ENCODE results near the gene PAGE2.
"Not testable (repeated sequence)": the region's sequence is repeated elsewhere in the genome, so short reads cannot be mapped to it uniquely, and the experiment has no call there.

Gene PAGE2

DNA sequence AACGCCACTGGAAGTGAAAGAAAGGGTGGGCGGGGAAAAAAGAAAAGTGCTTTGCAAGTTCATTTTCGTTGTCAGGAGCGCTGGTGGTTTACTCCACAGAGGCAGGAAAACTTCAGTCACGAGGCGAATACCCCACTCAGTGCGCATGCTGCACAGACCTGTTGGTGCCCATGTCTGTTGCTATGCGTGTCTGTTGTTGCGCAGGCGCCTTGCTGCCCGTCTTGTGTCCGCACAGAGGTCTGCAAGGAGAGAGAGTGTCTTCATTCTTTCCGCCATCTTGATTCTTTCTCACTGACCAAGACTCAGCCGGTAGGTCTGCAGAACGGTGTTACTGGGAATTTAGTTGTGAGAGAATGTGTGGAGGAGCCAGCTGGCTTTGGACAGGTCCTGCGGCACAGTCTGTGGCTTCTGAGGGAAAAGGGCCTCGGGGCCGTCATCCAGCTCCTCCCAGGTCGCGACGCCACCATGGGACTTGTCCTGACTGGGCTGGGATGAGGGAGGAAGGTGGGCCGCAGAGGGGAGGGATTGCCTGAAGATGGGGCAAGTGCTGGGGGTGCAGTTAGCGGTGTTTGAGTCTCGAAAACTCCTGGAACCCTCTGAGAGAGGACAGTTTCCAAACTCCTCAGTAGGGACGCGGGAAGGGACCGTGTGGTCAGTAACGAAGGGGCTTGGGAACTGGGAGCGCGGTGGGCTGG lies at the start of gene PAGE2:
PAGE2 (plus strand) TSS at position 224 of the 695 bp plus-strand sequence. CDS start 1,003 bp downstream, outside the sequence.
- DNase-seq (ENCODE audit: low read depth in 2 of 2) = no peak

- no peak for DNase-seq (ENCODE audit: low read depth in 2 of 2)
These were observed 49.3 kb upstream of the PAGE2 start for GRCh38 chrX:55039471-55039870.

DNA sequence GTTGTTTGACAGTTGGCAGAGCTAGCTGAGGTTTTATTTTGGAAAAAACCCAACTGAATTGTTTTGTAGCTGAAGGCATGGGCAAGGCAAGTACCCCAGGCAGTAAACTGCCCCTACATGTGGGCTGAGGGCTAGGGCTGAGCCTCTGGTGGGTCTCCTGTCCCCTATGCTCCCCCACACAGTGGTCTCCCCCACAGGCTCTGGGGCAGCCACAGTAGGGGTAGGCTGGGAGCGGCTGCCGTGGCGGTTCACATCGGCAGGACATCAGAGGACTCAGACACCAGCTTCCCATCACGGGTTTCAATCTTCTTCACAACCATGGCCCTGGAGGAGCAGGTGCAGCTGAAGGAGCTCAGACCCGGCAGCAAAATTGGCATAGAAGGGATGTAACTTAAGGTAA lies 47.3 kb upstream of the PAGE2 start:
- no peak for DNase-seq (ENCODE audit: low read depth in 2 of 2)

DNA sequence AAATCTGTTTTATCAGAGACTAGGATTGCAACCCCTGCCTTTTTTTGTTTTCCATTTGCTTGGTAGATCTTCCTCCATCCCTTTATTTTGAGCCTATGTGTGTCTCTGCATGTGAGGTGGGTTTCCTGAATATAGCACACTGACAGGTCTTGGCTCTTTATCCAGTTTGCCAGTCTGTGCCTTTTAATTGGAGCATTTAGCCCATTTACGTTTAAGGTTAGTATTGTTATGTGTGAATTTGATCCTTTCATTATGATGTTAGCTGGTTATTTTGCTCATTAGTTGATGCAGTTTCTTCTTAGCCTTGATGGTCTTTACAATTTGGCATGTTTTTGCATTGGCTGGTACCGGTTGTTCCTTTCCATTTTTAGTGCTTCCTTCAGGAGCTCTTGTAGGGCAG lies 38.2 kb upstream of the PAGE2 start:
- not testable (repeated sequence) for DNase-seq (ENCODE audit: low read depth in 2 of 2)

- no peak for DNase-seq (ENCODE audit: low read depth in 2 of 2)
These were observed 31.8 kb upstream of the PAGE2 start for GRCh38 chrX:55056820-55057674.

DNA sequence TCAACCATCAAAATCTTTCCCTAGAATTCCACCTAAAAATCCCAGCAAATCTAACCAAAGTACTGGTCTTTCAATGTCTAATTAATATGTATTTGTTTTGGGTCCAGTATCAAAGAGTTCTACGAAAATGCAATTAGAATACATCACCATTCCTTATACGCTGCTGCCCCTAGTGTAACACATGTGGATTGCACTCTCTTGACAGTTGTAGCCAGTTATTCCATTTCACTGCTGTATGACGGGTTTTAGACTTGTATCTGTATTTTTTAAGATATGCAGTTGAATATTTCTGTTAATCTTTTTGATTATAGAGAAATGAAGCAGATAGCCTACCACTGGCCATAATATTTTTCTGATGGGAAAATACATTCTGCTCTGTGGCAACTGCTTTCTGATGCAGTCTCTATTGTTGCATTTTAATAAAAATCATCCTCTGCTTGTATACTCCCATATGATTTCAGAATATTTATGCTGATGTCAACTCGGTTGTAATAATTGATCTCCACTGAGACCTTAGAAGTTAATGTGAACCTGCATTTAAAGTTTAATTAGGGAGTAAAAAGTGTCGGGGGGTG lies 31.1 kb upstream of the PAGE2 start:
- peak in 1 of 2 donors; percentile 12 for DNase-seq (ENCODE audit: low read depth in 2 of 2)

DNA sequence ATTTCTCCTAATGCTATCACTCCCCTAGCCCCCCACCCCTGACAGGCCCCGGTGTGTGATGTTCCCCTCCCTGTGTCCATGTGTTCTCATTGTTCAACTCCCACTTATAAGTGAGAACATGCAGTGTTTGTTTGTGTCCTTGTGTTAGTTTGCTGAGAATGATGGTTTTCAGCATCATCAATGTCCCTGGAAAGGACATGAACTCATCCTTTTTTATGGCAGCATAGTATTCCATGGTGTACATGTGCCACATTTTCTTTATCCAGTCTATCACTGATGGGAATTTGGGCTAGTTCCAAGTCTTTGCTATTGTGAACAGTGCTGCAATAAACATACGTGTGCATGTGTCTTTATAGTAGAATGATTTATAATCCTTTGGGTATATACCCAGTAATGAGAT lies 21.6 kb upstream of the PAGE2 start:
- not testable (repeated sequence) for DNase-seq (ENCODE audit: low read depth in 2 of 2)

DNA sequence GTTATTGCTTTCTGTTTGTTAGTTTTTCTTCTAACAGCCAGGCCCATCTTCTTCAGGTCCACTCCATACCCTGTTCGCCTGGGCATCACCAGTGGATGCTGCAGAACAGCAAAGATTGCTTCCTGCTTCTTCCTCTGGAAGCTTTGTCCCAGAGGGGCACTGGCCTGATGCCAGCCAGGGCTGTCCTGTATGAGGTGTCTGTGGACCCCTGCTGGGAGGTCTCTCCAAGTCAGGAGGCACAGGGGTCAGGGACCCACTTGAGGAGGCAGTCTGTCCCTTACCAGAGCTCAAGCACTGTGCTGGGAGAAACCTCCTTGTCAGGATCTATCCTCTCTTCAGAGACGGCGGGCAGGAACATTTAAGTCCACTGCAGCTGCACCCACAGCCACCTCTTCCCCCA lies 16.5 kb upstream of the PAGE2 start:
- DNase-seq (ENCODE audit: low read depth in 2 of 2) = no peak

- DNase-seq (ENCODE audit: low read depth in 2 of 2) = no peak
These were observed 13.9 kb upstream of the PAGE2 start, which contains the start of gene PAGE2B for GRCh38 chrX:55074851-55075467. Gene PAGE2B (plus strand): TSS chrX:55075030. CDS start chrX:55076042, 1,012 bp downstream.

- no peak for DNase-seq (ENCODE audit: low read depth in 2 of 2)
These were observed 9.9 kb downstream of the PAGE2 start for GRCh38 chrX:55098691-55099090.

GRCh38 chrX:55099162-55099561 lies 10.3 kb downstream of the PAGE2 start:
- DNase-seq (ENCODE audit: low read depth in 2 of 2) = no peak

DNA sequence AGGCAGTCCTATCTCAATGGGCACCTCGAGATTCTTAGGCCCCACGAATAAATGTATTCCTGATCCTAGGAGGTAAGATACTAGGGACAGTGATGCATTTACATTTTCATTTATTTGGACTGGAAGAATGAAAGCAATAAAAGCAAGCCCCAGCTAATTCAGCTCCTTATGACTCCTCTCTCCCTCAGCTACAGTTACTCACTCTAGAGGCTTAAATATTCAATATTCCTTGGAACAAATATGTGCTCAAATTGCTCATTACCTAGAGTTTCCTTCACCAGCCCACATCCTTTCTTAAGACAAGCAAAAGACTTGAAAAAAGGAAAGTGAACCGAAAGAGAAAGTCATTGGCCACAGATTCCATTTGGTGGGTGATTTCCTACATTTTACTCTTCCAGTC lies 13.9 kb downstream of the PAGE2 start:
- DNase-seq (ENCODE audit: low read depth in 2 of 2) = no peak

- DNase-seq (ENCODE audit: low read depth in 2 of 2) = no peak
These were observed 18.4 kb downstream of the PAGE2 start for GRCh38 chrX:55107262-55107661.

DNA sequence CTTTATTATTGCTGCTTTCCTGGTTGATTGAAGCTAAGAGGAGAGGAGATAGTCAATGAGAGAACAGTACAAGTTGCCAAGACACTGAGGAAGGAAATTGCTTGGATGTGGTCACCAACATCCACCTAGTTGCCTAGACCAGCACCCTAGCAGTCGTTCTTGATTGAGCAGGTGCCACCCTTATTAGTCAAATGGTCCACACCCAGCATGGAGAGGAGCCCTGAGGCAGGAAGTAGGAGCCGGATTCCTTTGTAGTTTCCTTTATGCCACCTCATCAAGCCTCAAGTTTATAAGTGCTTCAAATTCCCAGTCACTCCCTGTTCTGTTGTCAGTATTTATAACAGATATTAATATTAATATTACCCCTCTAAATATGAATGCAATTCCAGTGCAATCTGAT lies 19.1 kb downstream of the PAGE2 start:
- no peak for DNase-seq (ENCODE audit: low read depth in 2 of 2)

DNA sequence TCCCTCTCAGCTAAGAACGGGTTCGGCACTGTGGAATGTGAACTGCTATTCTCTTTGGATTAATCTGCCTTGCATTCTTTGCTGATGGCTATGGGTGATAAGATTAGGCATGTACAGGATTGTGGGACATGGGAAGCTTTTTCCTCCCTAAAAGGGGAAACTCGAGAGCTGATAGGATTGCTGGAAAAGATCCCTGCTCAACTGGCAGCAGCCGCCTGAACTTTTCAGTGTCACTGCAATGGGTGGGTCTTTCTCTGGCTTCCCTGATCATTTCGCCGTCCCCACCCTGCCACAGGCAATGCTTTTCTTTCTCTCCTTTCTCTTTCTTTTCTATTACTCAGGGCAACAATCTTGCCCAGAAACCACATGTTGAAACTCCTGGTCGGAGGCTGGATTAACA lies 20.5 kb downstream of the PAGE2 start:
- DNase-seq (ENCODE audit: low read depth in 2 of 2) = no peak

GRCh38 chrX:55111578-55112254 lies 22.9 kb downstream of the PAGE2 start:
- no peak for DNase-seq (ENCODE audit: low read depth in 2 of 2)

DNA sequence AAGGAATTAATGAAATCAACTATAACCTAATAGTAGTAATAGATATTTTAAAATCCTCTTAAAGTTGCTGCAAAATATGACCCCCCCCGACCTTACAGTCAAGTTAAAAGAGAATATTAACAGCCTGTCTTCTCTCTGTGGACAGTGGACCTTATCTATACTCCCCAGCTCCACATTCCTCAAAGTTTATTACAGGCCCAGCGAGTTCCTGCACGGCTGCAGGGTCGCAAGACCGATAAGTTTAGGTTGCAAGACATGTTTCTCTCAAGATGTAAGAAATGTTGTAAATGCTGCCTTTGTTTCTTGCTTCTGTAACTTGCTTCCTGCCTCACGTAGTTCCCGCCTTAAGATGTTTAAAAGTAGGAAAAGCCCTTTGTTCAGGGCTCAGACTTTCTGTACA lies 27.8 kb downstream of the PAGE2 start:
- not testable (repeated sequence) for DNase-seq (ENCODE audit: low read depth in 2 of 2)

- DNase-seq (ENCODE audit: low read depth in 2 of 2) = no peak
These were observed 29.8 kb downstream of the PAGE2 start for GRCh38 chrX:55118574-55118973.

DNA sequence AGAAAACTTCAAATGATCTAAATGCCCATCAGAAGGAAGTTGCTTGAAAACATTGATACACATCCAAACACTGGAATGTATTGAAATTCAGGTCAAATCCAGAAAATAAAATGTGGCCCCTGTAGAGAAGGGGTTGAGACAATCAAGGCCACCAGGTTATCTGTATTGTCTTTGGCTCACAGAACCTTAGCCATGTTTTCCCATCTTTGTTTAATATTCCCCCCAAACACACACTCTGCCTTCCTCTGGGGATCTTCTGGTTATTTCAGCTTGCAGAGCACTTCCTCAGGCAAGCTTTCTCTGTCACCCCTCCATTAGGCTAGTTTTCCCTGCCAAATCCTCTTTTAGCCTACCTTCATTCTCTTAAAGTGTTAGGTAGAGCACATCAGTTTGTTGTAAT lies 30.5 kb downstream of the PAGE2 start:
- DNase-seq (ENCODE audit: low read depth in 2 of 2) = no peak

DNA sequence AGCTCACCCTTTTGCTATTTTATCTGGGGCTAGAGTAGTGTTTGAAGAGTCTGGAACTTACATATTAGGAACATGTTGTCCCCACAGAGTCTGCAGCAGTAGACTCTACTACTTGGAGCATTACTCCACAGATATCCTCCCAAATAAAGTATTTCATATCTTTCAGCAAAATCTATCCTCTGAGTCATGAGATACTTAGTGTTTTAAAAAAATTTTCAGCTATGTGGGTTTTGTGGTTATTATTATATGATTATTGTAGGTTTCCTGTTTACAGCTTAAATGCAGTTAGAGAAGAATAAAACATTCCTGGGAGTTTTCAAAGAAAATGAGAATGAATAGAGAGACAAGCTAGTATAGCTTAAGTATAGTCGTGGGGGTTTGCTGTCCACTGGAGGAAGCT lies 30.9 kb downstream of the PAGE2 start:
- DNase-seq (ENCODE audit: low read depth in 2 of 2) = no peak

GRCh38 chrX:55120761-55121358 lies 32.0 kb downstream of the PAGE2 start:
- no peak for DNase-seq (ENCODE audit: low read depth in 2 of 2)

Data from activated CD8-positive, alpha-beta memory T cell treated with anti-CD3 and anti-CD28 coated beads for 4 hours (primary cell).